ENCODE results near the gene CALN1. TPM values are rescaled to one million over a fixed set of nuclear protein-coding genes. Genes with fewer than 3 reads are reported as not detected.

The CALN1 gene
- total and polyA plus RNA-seq, 9 of the 15 experiments (the other 6 are each of a cell fraction or from before 2014, with no cell fraction given), result 1.4 to 7.5 (median 3.3) TPM

- TF ChIP-seq FUS (optimal IDR thresholded peaks at IDR 0.05; ENCODE audit: low read depth, low read length), result no peak
- no peak for TF ChIP-seq ZNF407 (IDR thresholded peaks at IDR 0.05; ENCODE audit: low read depth)
- TF ChIP-seq NBN (IDR thresholded peaks at IDR 0.05; ENCODE audit: low read depth), result no peak
- TF ChIP-seq ZNF592 (IDR thresholded peaks at IDR 0.05), result no peak
- TF ChIP-seq MAFK (IDR thresholded peaks at IDR 0.05; ENCODE audit: low read length), result no peak
- no peak for TF ChIP-seq CAMTA2 (CRISPR knock-in tag; conservative IDR thresholded peaks at IDR 0.05)
- TF ChIP-seq CREM (IDR thresholded peaks at IDR 0.05; ENCODE audit: low read depth), result no peak
- TF ChIP-seq TSC22D4 (tag; IDR thresholded peaks at IDR 0.05), result no peak
- no peak for TF ChIP-seq BHLHE40 (IDR thresholded peaks at IDR 0.05; ENCODE audit: low read length)
Measured at GRCh38 chr7:72017756-72018155, 394.4 kb downstream of the CALN1 start (continued).
